GM19328 (cell line): ENCODE data around the gene BRAP.
A peak's percentile ranks its signal among the peaks of the same experiment; 100 is the strongest.
"Not testable (repeated sequence)": the region's sequence is repeated elsewhere in the genome, so short reads cannot be mapped to it uniquely, and the experiment has no call there.

Experiments used
- ATAC-seq: cut with Tn5 transposase; IDR thresholded peaks from one replicate; pipeline ENCODE4 v1.9.1; 2021; ENCODE audit warnings: mild to moderate bottlenecking, moderate library complexity; ENCODE audit not compliant: unreplicated experiment

BRAP gene, protein sequence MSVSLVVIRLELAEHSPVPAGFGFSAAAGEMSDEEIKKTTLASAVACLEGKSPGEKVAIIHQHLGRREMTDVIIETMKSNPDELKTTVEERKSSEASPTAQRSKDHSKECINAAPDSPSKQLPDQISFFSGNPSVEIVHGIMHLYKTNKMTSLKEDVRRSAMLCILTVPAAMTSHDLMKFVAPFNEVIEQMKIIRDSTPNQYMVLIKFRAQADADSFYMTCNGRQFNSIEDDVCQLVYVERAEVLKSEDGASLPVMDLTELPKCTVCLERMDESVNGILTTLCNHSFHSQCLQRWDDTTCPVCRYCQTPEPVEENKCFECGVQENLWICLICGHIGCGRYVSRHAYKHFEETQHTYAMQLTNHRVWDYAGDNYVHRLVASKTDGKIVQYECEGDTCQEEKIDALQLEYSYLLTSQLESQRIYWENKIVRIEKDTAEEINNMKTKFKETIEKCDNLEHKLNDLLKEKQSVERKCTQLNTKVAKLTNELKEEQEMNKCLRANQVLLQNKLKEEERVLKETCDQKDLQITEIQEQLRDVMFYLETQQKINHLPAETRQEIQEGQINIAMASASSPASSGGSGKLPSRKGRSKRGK

DNA sequence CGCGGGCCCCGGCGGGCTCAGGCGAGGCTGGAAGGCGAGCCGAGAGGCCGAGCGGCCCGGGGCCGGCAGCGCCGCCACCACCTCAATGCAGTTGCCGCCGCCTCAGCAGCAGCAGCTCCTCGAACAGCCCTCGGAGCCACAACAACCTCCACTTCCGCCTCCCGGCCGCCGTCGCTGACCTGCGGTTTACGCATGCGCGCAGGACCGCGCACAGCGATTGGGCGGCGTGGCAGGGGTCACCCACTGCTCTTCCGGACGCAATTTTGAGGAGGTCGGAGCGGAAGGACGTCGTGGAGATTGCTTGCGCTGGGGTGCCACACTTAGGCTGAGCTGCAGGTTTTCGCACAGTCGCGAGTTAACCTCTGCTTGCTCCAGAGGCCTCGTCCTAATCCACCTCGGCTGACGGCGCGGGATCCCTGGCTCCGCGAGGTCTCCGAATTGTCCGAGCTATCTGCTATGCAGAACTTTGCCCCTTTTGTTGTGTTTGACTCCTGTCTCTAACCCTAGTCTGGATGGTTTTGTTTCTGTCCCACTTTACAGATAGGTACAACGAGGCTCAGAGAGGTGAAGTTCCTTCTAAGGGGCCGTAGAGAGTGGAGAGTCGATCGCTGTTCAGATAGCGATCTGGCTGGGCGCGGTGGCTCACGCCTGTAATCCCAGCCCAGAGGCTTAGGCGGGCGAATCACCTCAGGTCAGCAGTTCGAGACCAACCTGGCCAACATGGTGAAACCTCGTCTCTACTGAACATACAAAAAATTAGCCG is at the start of gene BRAP, which contains the start of gene ACAD10:
Gene BRAP (minus strand): TSS at position 146 of the 763 bp plus-strand sequence. CDS start 164 bp downstream, outside the sequence.
Gene ACAD10 (plus strand): TSS at position 243 of the 763 bp plus-strand sequence. CDS start 6,657 bp downstream, outside the sequence.
- peak; percentile 83 for ATAC-seq

DNA sequence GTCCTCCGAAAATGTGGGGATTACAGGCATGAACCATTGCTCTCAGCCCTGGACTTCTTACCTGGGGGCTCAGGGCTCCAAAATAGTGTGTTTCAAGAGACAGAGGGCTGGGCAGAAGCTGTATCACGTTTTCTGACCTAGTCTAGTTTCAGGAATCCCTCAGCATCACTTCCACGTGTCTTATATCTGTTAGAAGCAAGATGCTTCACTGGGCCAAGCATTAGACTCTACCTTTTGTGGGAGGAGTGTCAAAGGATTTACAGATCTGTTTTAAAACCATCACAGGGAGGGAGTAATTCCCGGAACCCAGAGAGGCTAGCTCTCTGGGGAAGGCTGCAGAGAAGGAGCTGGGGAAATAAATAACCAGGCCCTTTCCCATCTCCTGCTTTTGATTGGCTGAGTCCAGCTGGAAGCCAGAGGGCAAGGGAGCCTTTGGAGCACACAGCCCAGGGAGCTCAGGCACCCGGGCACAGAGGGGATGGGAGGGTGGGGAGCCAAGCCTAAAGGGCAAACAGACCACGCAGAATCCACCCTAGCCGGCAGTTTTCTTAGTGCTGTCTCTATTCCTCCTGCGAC is 47.7 kb upstream of the BRAP start:
- no peak for ATAC-seq

DNA sequence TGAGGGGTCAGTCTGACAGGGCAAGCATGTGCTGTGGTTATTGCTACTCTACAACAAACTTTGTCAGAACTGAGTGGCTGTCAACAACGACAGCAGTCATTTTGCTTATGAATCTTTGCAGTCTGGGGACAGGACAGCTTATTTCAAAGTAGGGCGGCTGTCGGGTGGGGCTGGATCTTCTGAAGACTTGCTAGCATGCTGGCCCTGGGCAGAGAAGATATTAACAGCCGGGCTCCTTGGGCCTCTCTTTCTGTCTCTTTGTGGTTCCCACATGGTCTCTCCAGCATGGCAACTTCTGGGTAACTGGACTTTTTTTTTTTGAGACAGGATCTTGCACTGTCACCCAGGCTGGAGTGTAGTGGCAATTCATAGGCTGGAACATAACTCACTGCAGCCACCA is 47.0 kb upstream of the BRAP start:
- no peak for ATAC-seq

DNA sequence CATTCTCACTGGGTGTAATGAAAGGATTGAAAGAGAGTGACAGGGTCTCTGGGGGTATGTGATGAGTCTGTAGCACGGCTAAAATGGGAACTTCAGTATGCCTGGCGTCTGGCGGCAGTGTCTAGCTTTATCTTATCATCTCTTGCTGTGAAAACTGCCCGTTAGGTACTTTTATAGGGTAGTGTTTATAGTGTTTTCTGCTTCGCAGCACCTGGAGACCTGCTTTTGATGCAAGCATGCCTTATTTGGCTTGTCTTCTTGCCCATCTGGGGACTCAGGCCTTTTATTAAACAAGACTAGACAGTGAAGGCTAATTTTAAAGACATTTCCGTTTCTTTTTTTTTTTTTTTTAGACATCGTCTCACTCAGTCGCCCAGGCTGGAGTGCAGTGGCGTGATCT is 44.7 kb upstream of the BRAP start:
- no peak for ATAC-seq

DNA sequence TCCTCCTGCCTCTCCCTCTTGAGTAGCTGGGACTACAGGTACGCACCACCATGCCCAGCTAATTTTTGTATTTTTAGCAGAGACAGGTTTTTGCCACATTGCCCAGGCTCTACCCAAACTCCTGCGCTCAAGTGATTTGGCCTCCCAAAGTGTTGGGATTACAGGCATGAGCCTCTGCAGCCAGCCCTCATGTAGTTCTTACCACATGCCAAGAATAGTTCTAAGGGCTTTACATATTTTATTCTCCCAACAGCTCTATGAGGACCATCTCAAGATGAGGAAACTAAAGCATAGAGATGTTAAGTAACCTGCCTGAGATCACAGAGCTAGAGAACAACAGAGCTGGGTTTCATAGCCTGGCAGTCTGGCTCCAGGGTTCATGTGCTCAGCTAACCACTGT is 43.0 kb upstream of the BRAP start:
- no peak for ATAC-seq

DNA sequence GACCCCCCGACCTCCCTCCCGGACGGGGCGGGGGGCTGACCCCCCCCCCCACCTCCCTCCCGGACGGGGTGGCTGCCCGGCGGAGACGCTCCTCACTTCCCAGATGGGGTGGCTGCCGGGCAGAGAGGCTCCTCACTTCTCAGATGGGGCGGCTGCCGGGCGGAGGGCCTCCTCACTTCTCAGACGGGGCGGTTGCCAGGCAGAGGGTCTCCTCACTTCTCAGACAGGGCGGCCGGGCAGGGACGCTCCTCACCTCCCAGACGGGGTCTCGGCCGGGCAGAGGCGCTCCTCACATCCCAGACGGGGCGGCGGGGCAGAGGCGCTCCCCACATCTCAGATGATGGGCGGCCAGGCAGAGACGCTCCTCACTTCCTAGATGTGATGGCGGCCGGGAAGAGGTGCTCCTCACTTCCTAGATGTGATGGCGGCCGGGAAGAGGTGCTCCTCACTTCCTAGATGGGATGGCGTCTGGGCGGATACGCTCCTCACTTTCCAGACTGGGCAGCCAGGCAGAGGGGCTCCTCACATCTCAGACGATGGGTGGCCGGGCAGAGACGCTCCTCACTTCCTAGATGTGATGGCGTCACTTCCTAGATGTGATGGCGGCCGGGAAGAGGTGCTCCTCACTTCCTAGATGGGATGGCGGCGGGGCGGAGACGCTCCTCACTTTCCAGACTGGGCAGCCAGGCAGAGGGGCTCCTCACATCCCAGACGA is 38.0 kb upstream of the BRAP start:
- ATAC-seq, result not testable (repeated sequence)

DNA sequence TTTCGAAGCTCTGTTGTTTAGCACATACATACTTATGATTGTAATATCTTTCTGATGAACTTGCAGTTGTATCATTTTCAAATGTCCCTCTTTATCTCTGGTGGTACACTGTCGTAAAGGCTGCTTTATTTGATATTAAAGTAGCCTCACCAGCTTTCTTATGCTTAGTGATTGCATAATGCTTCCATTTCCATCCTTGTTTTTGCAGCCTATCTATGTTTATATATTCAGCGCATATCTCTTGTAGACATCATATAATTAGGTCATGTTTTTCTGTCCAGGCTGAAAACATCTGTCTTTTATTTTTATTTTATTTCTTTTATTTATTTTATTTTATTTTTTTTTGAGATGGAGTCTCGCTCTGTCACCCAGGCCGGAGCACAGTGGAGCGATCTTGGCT is 34.7 kb upstream of the BRAP start:
- no peak for ATAC-seq

DNA sequence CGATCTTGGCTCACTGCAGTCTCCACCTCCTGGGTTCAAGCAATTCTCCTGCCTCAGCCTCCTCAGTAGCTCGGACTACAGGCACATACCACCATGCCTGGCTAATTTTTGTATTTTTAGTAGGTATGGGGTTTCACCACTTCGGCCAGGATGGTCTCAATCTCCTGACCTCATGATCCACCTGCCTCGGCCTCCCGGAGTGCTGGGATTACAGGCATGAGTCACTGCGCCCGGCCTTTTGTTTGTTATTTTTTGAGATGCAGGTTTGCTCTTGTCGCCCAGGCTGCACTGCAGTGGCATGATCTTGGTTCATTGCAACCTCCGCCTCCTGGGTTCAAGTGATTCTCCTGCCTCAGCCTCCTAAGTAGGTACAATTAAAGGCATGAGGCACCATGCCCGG is 33.6 kb upstream of the BRAP start:
- ATAC-seq, result not testable (repeated sequence)

DNA sequence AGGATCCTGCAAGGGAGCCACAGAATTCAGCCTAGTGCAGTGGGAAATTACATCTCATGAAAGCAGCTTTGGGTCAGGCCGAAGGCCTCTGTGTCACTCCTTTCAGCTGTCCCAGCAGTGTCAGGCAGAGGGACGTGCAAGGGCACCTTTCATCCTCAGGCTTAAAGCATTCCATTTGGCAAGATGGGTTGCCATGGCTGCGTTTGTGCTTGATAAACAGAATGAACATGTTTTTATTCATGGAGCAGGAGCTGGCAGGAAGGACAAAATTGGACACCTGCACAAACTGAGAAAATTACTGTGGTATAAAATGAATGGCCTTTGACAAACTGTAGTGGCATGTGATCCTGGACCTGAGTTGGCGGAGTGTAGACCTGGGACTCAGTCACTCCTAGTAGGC is 29.5 kb upstream of the BRAP start:
- no peak for ATAC-seq

DNA sequence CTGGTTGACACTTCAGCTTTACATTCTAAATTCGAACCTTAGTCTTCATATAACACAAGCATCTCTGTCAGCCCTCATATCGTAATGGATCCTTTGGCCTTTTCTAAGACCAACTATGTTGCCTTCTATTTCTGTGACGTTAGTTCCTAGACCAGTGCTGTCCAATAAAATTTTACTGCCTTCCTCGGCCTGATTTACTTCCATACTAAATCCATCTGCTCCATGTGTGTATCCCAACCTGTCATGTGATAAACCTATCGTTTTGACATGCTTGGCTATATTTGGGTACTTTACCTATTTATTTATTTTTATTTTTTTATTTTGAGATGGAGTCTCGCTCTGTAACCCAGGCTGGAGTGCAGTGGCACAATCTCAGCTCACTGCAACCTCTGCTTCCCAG is 20.4 kb upstream of the BRAP start:
- ATAC-seq, result no peak

DNA sequence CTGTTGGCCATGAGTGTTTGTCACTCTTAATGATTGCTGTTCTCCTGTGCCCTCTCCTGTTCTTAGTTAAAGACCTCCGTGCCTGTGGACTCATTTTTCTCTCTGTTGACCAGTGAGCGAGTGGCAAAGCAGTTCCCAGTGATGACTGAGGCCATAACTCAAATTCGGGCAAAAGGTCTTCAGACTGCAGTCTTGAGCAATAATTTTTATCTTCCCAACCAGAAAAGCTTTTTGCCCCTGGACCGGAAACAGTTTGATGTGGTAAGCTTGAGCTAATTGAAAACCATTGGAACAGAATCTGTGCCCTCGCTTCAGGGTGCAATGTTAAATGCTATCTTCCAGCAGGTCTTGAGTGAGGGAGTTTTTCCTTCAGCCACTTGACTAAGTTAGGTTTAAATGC is 19.9 kb upstream of the BRAP start:
- no peak for ATAC-seq

DNA sequence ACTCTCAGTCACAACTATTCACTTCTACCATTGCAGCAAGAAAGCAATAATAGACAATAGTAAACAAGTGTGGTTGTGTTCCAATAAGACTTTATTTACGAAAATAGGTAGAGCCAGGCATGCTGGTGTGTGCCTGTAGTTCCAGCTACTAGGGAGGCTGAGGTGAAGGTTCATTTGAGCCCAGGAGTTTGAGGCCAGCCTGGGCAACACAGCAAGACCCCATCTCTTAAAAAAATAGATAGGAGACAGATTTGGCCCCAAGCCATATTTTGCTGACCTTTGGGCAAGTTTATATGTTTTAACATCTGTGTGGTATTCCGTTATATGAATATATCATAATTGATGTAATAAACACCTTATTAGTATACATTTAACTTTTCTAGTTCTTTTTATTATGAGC is 14.2 kb upstream of the BRAP start:
- ATAC-seq, result no peak

DNA sequence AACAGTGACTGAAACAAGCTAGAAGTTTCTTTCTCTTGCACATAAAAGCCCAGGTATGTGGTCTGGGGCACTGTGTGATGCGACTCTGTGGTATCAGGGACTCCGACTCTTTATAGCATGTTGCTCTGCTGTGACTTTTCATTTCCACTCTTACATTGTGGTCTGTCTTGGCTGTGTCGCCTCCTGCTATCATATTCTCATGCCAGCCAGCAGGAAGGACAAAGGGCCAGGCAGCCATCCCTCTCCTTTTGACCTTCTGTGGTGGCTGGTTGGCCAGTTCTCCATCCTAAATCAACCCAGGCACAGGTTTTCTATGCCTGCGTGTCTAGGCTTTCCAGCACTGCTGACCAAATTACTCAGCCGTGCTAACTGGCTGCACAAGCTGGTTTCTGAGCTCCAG is 8.1 kb upstream of the BRAP start:
- ATAC-seq, result no peak

DNA sequence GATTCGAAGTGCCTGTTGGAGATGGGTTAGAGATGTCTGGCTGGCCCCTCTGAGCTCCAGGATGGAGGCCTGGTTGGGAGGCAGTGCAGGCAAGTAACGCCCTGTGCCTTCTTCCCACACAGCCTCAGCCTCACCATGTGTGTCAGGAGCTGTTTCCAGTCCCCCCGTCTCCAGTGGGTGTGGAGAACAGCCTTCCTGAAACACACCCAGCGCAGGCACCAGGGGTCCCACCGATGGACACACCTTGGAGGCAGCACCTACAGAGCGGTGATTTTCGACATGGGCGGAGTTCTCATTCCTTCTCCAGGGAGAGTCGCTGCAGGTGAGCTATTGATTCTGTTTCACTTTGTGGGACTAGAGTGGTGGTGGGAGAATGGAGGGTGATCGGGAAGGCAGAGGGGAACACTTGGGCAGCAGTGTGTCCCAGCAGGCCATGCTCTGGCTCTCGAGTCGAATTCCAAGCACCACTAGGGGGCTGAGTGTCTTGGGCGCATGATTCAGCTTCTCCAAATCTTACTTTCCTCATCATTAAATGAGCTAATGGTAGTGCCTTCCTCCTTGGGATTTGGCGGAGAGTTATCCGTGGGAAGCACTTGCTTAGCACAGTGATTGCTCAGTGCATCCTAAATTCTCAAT is 6.9 kb upstream of the BRAP start:
- no peak for ATAC-seq

DNA sequence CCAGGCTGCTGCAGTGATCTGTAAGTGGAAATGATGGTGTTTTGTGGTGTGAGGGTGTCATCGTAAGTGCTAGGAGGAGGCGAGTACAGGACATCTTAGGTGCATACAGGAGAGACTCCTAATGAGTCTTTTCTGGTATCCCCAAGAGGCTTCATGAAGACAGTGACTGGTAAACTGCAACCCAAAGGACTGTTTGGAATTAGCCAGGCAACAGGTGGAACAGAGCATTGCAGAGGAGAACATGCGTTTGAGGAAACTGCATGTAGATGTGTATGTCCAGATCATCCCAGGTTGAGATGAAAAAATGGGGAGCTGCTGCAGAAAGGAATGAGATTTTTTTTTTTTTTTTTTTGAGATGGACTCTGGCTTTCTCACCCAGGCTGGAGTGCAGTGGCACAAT is 5.5 kb upstream of the BRAP start:
- ATAC-seq, result no peak

DNA sequence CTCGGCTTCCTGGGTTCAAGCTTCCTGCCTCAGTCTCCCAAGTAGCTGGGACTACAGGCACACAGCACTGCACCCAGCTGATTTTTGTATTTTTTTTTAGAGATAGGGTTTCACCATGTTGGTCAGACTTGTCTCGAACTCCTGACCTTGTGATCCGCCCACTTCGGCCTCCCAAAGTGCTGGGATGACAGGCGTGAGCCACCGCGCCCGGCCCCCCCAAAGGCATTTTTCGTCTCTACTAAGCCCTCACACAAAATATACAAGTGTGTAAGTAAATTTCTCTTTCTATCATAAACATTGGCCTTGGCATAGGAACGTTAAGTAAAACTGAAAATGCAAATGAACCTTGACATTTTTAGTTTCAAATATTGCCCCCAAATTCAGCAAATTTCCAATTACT is 2.2 kb upstream of the BRAP start:
- ATAC-seq, result no peak

DNA sequence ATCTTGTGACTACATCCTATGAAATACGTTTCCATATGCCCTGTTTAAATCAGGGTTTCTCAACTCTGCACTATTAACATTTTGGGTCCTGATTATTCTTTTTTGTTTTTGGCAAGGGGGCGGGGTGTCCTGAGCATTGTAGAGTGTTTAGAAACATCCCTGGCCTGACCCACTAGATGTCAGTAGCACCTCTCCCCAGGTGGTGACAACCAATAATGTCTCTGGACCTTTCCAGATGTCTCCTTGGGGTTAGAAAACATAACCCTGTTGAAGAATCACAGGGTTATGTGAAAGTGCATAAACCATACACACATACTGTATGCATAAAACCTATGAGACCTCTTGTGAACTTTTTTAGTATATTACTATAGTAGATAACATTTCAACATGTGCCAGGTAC is 1.5 kb upstream of the BRAP start:
- ATAC-seq, result no peak

DNA sequence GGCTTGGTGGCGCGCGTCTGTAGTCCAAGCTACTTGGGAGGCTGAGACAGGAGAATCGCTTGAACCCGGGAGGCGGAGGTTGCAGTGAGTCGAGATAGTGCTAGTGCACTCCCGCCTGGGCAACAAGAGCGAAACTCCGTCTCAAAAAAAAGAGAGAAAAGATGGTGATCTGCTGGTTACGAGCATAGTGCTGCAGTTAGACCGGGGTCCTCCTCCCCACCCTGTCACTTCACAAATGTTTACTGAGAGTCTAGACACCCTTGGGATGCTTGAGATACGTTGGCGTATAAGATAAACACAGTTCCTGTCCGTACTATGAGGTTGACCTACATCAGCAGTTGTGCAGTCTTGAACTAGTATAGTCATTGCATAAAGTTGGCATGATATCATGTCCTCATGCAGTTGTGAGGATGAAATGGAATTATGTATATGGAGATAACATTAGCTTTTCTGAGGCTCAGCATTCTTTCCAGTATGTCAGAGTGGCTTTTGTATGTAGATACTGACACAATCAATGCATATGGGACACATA is 884 bp upstream of the BRAP start:
- ATAC-seq, result no peak

DNA sequence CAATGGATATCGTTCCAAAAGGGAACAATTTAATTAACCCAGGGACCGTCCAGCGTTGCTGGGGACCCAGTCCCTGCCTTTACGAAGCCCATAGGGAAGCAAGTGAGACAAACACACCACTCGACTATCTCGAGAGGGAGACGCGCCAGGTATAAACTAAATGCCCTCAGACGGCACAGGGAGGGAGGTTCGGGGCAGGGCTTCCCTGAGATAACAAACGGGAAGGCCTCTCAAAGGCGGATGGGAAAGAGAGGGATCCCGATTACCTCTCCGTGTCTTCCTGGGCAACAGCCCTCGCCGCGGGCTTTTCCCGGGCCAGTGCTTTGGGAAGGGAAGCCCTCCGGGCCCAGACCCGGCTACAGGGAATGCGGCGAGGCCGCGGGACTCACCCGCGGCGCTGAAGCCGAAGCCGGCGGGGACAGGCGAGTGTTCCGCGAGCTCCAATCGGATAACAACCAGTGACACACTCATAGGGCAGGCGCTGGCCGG is 390 bp downstream of the BRAP start:
- ATAC-seq, result no peak
